Sigmoid colon (tissue), 7 donors: ENCODE results near the gene KIAA0040. TPM values are rescaled to one million over a fixed set of nuclear protein-coding genes. Genes with fewer than 3 reads are reported as not detected.

Experiments used
- DNase-seq: peaks from one replicate; pipeline ENCODE4 v3.0.0-alpha.2; 2019
- H3K27ac ChIP-seq, 4 donors: fragments of 200-600 bp; sonication (generic); one replicate each; pipeline ENCODE4 v1.5.1; 2016 to 2019; ENCODE audit warnings: mild to moderate bottlenecking in 1 of 4
- H3K27me3 ChIP-seq, 3 donors: fragments of 200-600 bp; sonication (generic); one replicate each; pipeline ENCODE4 v1.5.1; 2019; ENCODE audit warnings: mild to moderate bottlenecking in 1 of 3
- H3K36me3 ChIP-seq, 4 donors: fragments of 200-600 bp; sonication (generic); one replicate each; pipeline ENCODE4 v1.5.1; 2016 to 2019
- H3K4me1 ChIP-seq, 4 donors: fragments of 200-600 bp; sonication (generic); one replicate each; pipeline ENCODE4 v1.5.1; 2017 to 2019
- H3K4me3 ChIP-seq, 4 donors: fragments of 200-600 bp; sonication (generic); one replicate each; pipeline ENCODE4 v1.5.1; 2017 to 2019; ENCODE audit warnings: mild to moderate bottlenecking in 2 of 4, moderate library complexity in 1 of 4
- H3K9me3 ChIP-seq, 4 donors: fragments of 200-600 bp in 3 of 4; sonication (generic) in 3 of 4; one replicate each; pipeline versions ENCODE4 v1.5.1 to v1.6.1; 2013 to 2019
- CTCF ChIP-seq, 4 experiments: fragments of 450-650 bp in 3 of 4; fragments of 200-600 bp in 1 of 4; IDR thresholded peaks; one replicate each; pipeline ENCODE4 v1.5.1; 2016 to 2019; ENCODE audit warnings: antibody characterized with exemption in 4 of 4, mild to moderate bottlenecking in 3 of 4, moderate library complexity in 2 of 4
- EP300 ChIP-seq, 4 donors: sonication (generic); formaldehyde crosslinking; IDR thresholded peaks; one replicate each; pipeline ENCODE4 v1.6.1; 2017; ENCODE audit warnings: antibody characterized with exemption in 4 of 4
- POLR2A ChIP-seq, 2 donors: fragments of 450-650 bp; IDR thresholded peaks; one replicate each; pipeline ENCODE4 v1.6.1; 2016; ENCODE audit warnings: antibody characterized with exemption in 2 of 2, mild to moderate bottlenecking in 2 of 2, moderate library complexity in 2 of 2
- POLR2AphosphoS5 ChIP-seq, 4 donors: sonication (generic); formaldehyde crosslinking; IDR thresholded peaks; one replicate each; pipeline ENCODE4 v1.6.1; 2017; ENCODE audit warnings: antibody characterized with exemption in 4 of 4
- WGBS, 2 donors: extraction: QIAGEN DNeasy Blood & Tissue Kit; methylation state at CpG; one replicate each; pipeline ENCODE4 v1.1.7; 2013; 5-methylcytosine and 5-hydroxymethylcytosine counted together
- intact Hi-C: fragments of 100-400 bp; cut with DNase I; formaldehyde crosslinking; loops from one replicate; pipeline ENCODE4 v1.15.1; 2023
- polyA plus RNA-seq, 3 donors: library from polyadenylated mRNA; stranded (reverse); fragments of 200-250 nt; gene quantifications; one replicate each; pipeline ENCODE4 v1.2.3, GENCODE V29; 2013
- total RNA-seq, 4 donors: library from RNA; depleted of rRNA; stranded (reverse); fragments of >200 nt; gene quantifications; one replicate each; pipeline ENCODE4 v1.1.0, GENCODE V29; 2016
- donor health status: healthy with polysubstance abuse.
- donor health status: Bipolar disorder and iron deficiency.
- donor health status: healthy.

Gene KIAA0040
- total and polyA plus RNA-seq, 7 donors = 6.6 to 28.2 (median 18.8) TPM

- intact Hi-C loops = no loop called here
- WGBS, 2 donors = 75 to 89% methylated on average over 2 of the region's 2 CpGs
- peak overlapping the region in 1 of 4 donors; percentile 20 for H3K27ac ChIP-seq
Observed at GRCh38 chr1:175197531-175197930, 5.0 kb upstream of the KIAA0040 start.

GRCh38 chr1:175195798-175196197 is 3.2 kb upstream of the KIAA0040 start:
- Histone ChIP-seq H3K4me1 (peaks cover 0 to 26% (median 14%) of the 10 kb centered on the region in 4 donors), H3K36me3 (no peaks in the 10 kb centered on the region), H3K27ac (no peak overlapping the region), H3K4me3 (no peak overlapping the region), H3K9me3 (no peaks in the 10 kb centered on the region), H3K27me3 (no peaks in the 10 kb centered on the region)
- TF ChIP-seq POLR2A (IDR thresholded peaks at IDR 0.05) (no peak), POLR2AphosphoS5 (IDR thresholded peaks at IDR 0.05) (no peak), CTCF (IDR thresholded peaks at IDR 0.05) (no peak), EP300 (IDR thresholded peaks at IDR 0.05) (no peak)
- DNase-seq = no peak
- intact Hi-C loops = no loop called here
- 71 to 75% methylated on average over 3 of the region's 3 CpGs for WGBS, 2 donors

More at GRCh38 chr1:175197531-175197930, 5.0 kb upstream of the KIAA0040 start:
- no peak for TF ChIP-seq CTCF (IDR thresholded peaks at IDR 0.05)
- TF ChIP-seq POLR2A (IDR thresholded peaks at IDR 0.05) = no peak
- no peak for TF ChIP-seq EP300 (IDR thresholded peaks at IDR 0.05)
- no peak for TF ChIP-seq POLR2AphosphoS5 (IDR thresholded peaks at IDR 0.05)
- Histone ChIP-seq H3K36me3 (no peaks in the 10 kb centered on the region), H3K9me3 (no peaks in the 10 kb centered on the region), H3K4me1 (peaks cover 0 to 26% (median 15%) of the 10 kb centered on the region in 4 donors), H3K4me3 (no peak overlapping the region), H3K27me3 (no peaks in the 10 kb centered on the region)
- no peak for DNase-seq

- no peak for TF ChIP-seq POLR2AphosphoS5 (IDR thresholded peaks at IDR 0.05)
- no peak for TF ChIP-seq POLR2A (IDR thresholded peaks at IDR 0.05)
- TF ChIP-seq EP300 (IDR thresholded peaks at IDR 0.05) = no peak
- H3K9me3 ChIP-seq = no peaks in the 10 kb centered on the region
- DNase-seq = no peak
- 1 to 2% methylated on average over 1 of the region's 1 CpG for WGBS, 2 donors
- peaks cover 0 to 21% (median 10%) of the 10 kb centered on the region in 4 donors for H3K4me1 ChIP-seq
- H3K27me3 ChIP-seq = no peaks in the 10 kb centered on the region
- H3K36me3 ChIP-seq = no peaks in the 10 kb centered on the region
- intact Hi-C loops = no loop called here
- H3K27ac ChIP-seq = no peak overlapping the region
- H3K4me3 ChIP-seq = no peak overlapping the region
Observed at GRCh38 chr1:175195281-175195680, 2.7 kb upstream of the KIAA0040 start.

GRCh38 chr1:175193527-175193910 is 943 bp upstream of the KIAA0040 start:
- no peaks in the 10 kb centered on the region for H3K36me3 ChIP-seq
- peak overlapping the region; percentile 76 to 86 (median 78) for H3K27ac ChIP-seq
- no peaks in the 10 kb centered on the region for H3K9me3 ChIP-seq
- peak overlapping the region; percentile 36 to 71 (median 64) for H3K4me3 ChIP-seq
- no peak for DNase-seq
- peaks cover 0 to 20% (median 8%) of the 10 kb centered on the region in 4 donors for H3K4me1 ChIP-seq
- intact Hi-C loops = no loop called here
- WGBS, 2 donors = 57 to 76% methylated on average over 4 of the region's 4 CpGs
- H3K27me3 ChIP-seq = no peaks in the 10 kb centered on the region
- TF ChIP-seq POLR2AphosphoS5 (IDR thresholded peaks at IDR 0.05) = no peak

- peak; percentile 86 for DNase-seq
- Histone ChIP-seq H3K27ac (peak overlapping the region; percentile 76 to 86 (median 78)), H3K4me3 (peak overlapping the region; percentile 36 to 71 (median 64)), H3K27me3 (no peaks in the 10 kb centered on the region), H3K4me1 (peaks cover 0 to 20% (median 9%) of the 10 kb centered on the region in 4 donors), H3K9me3 (no peaks in the 10 kb centered on the region), H3K36me3 (no peaks in the 10 kb centered on the region)
- TF ChIP-seq CTCF (IDR thresholded peaks at IDR 0.05) (no peak), POLR2AphosphoS5 (IDR thresholded peaks at IDR 0.05) (peak in 1 of 4 donors; percentile 4)
- WGBS, 2 donors = 0% methylated on average over 17 of the region's 17 CpGs
- intact Hi-C loops = no loop called here
Observed at GRCh38 chr1:175192111-175192629, 406 bp downstream of the KIAA0040 start.

GRCh38 chr1:175191659-175192058 is 917 bp downstream of the KIAA0040 start:
- H3K27me3 ChIP-seq = no peaks in the 10 kb centered on the region
- H3K4me1 ChIP-seq = peaks cover 0 to 20% (median 12%) of the 10 kb centered on the region in 4 donors
- H3K4me3 ChIP-seq = peak overlapping the region; percentile 36 to 71 (median 64)
- TF ChIP-seq POLR2AphosphoS5 (IDR thresholded peaks at IDR 0.05) (peak in 1 of 4 donors; percentile 34), POLR2A (IDR thresholded peaks at IDR 0.05) (no peak)
- no peak for DNase-seq
- peak overlapping the region; percentile 76 to 86 (median 78) for H3K27ac ChIP-seq
- no peaks in the 10 kb centered on the region for H3K36me3 ChIP-seq
- no peaks in the 10 kb centered on the region for H3K9me3 ChIP-seq
- WGBS, 2 donors = 0 to 2% methylated on average over 7 of the region's 7 CpGs
- intact Hi-C loops = no loop called here
